ENCODE data around the gene USP54.

USP54 gene

DNA sequence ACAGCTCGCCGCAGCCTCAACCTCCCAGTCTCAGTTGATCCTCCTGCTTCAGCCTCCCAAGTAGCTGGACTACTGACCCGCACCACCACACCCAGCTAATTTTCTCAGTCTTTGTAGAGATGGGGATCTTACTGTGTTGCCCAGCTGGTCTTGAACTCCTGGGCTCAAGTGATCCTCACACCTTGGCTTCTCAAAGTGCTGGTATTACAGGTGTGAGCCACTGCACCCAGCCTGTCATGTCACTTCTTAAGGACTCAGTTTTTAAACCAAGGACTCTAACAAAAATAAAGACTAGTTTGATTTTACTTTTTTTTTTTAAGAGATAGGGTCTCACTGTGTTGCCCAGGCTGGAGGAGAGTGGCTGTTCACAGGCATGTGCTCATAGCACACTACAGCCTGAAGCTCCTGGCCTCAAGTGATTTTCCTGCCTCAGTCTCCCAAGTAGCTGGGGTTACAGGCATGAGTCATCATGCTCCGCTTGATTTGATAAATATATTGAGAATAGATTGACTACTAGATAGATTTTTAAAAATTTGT is 78.9 kb downstream of the USP54 start:
- Histone ChIP-seq H3K36me3 (ENCODE audit: control insufficient read depth, insufficient read depth, low read length) (no peaks in the 10 kb centered on the region; the same call in 1 of the 2 replicates), H3K4me3 (replicated peaks; ENCODE audit: low read depth, low read length) (no peak overlapping the region), H3K27me3 (replicated peaks; ENCODE audit: control insufficient read depth, insufficient read depth, low read length) (no peaks in the 10 kb centered on the region)
- TF ChIP-seq, protein P1, sequence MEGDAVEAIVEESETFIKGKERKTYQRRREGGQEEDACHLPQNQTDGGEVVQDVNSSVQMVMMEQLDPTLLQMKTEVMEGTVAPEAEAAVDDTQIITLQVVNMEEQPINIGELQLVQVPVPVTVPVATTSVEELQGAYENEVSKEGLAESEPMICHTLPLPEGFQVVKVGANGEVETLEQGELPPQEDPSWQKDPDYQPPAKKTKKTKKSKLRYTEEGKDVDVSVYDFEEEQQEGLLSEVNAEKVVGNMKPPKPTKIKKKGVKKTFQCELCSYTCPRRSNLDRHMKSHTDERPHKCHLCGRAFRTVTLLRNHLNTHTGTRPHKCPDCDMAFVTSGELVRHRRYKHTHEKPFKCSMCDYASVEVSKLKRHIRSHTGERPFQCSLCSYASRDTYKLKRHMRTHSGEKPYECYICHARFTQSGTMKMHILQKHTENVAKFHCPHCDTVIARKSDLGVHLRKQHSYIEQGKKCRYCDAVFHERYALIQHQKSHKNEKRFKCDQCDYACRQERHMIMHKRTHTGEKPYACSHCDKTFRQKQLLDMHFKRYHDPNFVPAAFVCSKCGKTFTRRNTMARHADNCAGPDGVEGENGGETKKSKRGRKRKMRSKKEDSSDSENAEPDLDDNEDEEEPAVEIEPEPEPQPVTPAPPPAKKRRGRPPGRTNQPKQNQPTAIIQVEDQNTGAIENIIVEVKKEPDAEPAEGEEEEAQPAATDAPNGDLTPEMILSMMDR (IDR thresholded peaks at IDR 0.05; ENCODE audit: insufficient read depth, low read length, poor library complexity, severe bottlenecking) = no peak
- no peak for DNase-seq (ENCODE audit: extremely low read depth, insufficient read length)

DNA sequence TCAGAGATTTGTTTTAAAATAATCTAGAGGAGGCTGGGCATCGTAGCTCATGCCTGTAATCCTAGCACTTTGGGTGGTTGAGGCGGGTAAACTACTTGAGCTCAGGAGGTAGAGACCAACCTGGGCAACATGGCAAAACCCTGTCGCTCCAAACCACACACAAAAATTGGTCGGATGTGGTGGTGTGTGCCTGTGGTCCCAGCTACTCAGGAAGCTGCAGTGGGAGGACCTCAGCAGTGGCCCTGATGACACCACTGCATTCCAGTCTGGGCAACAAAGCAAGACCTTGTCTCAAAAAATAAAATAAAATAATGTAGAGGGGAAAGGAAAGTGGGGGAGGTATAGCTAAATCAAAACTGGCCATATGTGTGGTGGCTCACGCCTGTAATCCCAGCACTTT is 81.4 kb downstream of the USP54 start:
- no peak for DNase-seq (ENCODE audit: extremely low read depth, insufficient read length)
- Histone ChIP-seq H3K36me3 (ENCODE audit: control insufficient read depth, insufficient read depth, low read length) (no peaks in the 10 kb centered on the region; the same call in 1 of the 2 replicates), H3K27me3 (replicated peaks; ENCODE audit: control insufficient read depth, insufficient read depth, low read length) (no peaks in the 10 kb centered on the region), H3K4me3 (replicated peaks; ENCODE audit: low read depth, low read length) (no peak overlapping the region)
- TF ChIP-seq, protein P1 (IDR thresholded peaks at IDR 0.05; ENCODE audit: insufficient read depth, low read length, poor library complexity, severe bottlenecking) = no peak

DNA sequence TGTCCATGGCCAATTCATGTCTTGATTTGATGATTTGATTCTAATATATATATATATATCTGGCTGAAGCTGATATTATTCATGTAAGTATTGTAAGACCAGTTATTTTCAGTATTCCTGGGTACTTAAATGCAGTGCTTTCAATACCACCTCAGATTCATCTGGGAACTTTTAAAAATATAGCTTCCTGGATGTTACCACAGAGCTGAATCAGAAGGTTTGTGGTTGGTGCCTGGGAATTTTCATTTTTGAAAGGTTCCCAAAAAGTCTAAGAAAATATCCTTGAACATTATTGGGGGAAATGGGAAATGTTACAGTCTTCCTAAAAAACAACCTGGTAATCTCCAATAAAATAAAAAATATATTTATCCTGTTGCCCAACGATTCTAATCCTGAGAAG is 84.7 kb downstream of the USP54 start:
- no peak for DNase-seq (ENCODE audit: extremely low read depth, insufficient read length)
- TF ChIP-seq, protein P1 (IDR thresholded peaks at IDR 0.05; ENCODE audit: insufficient read depth, low read length, poor library complexity, severe bottlenecking) = no peak
- H3K27me3 ChIP-seq (replicated peaks; ENCODE audit: control insufficient read depth, insufficient read depth, low read length) = no peaks in the 10 kb centered on the region
- H3K4me3 ChIP-seq (replicated peaks; ENCODE audit: low read depth, low read length) = no peak overlapping the region
- H3K36me3 ChIP-seq (ENCODE audit: control insufficient read depth, insufficient read depth, low read length) = no peaks in the 10 kb centered on the region; the same call in none of the 2 replicates

DNA sequence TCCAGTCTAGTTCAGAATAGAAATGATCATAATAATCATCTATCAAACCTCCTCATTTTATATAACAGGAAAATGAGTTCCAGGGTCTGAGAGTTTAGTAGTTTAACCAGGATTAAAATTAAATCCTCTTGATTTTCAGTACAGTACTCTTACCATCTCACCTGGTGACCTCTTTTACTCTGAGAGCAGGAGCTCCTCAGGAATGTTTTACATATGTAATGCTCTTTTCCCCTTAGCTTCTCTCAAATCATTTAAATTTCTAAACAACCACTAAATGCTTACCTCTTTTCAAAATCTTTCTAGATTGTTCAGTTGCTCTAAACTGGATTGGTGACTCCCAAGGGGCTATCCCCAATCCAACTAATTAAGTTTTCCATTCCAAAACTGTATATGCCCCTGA is 85.1 kb downstream of the USP54 start:
- Histone ChIP-seq H3K4me3 (replicated peaks; ENCODE audit: low read depth, low read length) (no peak overlapping the region), H3K27me3 (replicated peaks; ENCODE audit: control insufficient read depth, insufficient read depth, low read length) (no peaks in the 10 kb centered on the region), H3K36me3 (ENCODE audit: control insufficient read depth, insufficient read depth, low read length) (no peaks in the 10 kb centered on the region; the same call in none of the 2 replicates)
- no peak for DNase-seq (ENCODE audit: extremely low read depth, insufficient read length)
- TF ChIP-seq, protein P1 (IDR thresholded peaks at IDR 0.05; ENCODE audit: insufficient read depth, low read length, poor library complexity, severe bottlenecking) = no peak

DNA sequence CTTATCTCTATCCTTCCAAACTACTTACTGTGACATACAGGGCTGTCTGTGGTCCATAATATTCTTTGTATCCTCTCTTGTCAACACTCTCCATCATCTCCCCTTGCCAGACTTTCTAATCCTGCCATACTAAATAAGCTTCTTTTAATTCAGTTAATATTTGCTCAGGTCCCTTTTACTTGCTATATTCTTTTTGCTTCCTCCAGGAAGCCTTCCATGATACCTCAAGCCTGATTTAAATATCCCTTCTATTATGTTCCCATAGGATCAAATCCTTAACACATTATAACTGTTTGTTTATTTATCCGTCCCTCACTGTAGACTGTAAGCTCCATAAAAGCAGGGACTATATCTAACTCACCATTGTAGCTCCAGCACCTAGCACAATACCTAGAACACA is 88.1 kb downstream of the USP54 start:
- Histone ChIP-seq H3K36me3 (ENCODE audit: control insufficient read depth, insufficient read depth, low read length) (no peaks in the 10 kb centered on the region; the same call in none of the 2 replicates), H3K4me3 (replicated peaks; ENCODE audit: low read depth, low read length) (no peak overlapping the region), H3K27me3 (replicated peaks; ENCODE audit: control insufficient read depth, insufficient read depth, low read length) (no peaks in the 10 kb centered on the region)
- TF ChIP-seq, protein P1 (IDR thresholded peaks at IDR 0.05; ENCODE audit: insufficient read depth, low read length, poor library complexity, severe bottlenecking) = no peak
- DNase-seq (ENCODE audit: extremely low read depth, insufficient read length) = no peak

DNA sequence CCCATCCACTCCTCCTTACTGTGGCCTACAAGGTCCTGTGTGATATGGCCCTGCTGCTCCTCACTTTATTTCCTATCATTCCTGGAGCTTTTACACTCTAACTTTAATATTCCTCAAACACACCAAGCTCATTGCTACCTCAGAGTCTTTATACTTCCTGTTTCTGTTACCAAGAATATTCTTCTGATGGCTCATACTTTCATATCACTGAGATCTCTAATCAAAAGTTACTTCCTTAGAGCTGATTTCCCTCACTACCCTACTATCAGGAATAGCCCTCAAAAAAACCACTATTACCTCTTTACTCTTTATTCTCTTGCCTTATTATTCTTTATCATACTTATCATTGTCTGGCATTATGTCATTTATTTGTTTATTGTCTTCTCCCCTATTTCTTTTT is 89.5 kb downstream of the USP54 start:
- DNase-seq (ENCODE audit: extremely low read depth, insufficient read length) = no peak
- Histone ChIP-seq H3K27me3 (replicated peaks; ENCODE audit: control insufficient read depth, insufficient read depth, low read length) (no peaks in the 10 kb centered on the region), H3K36me3 (ENCODE audit: control insufficient read depth, insufficient read depth, low read length) (no peaks in the 10 kb centered on the region; the same call in none of the 2 replicates), H3K4me3 (replicated peaks; ENCODE audit: low read depth, low read length) (no peak overlapping the region)
- TF ChIP-seq, protein P1 (IDR thresholded peaks at IDR 0.05; ENCODE audit: insufficient read depth, low read length, poor library complexity, severe bottlenecking) = no peak

Data from GM06990 (cell line).